GM12878 (cell line): ENCODE measurements around the gene MTRF1. TPM values are rescaled to one million over a fixed set of nuclear protein-coding genes. Genes with fewer than 3 reads are reported as not detected.

Source experiments
- ATAC-seq: fragments of 200-7000 bp; cut with Tn5 transposase; 3 replicates; pipeline ENCODE4 v1.9.1; 2020; ENCODE audit warnings: mild to moderate bottlenecking, moderate library complexity
- BruUV-seq: library from RNA; stranded (reverse); fragments of 400-500 nt; replicated peaks from 2 replicates; lab custom pipeline; 2021; lab: Mats Ljungman, UMichigan
- CTCF ChIA-PET: fragments of 300-600 bp; sonication (Branson Sonifier 250); formaldehyde crosslinking; extraction: SDS; loops from one replicate; lab custom pipeline; 2021; ENCODE audit warnings: inconsistent platforms; lab: Yijun Ruan, JAX
- POLR2A ChIA-PET: fragments of 350-600 bp; formaldehyde crosslinking; extraction: SDS; loops from one replicate; lab custom pipeline; 2021; ENCODE audit warnings: inconsistent platforms; lab: Charles Lee
- RAD21 ChIA-PET: fragments of 300-600 bp; sonication (Branson Sonifier 250); formaldehyde crosslinking; loops from one replicate; lab custom pipeline; 2023; ENCODE audit warnings: antibody characterized with exemption; ENCODE audit not compliant: unreplicated experiment; lab: Charles Lee
- SMC1A ChIA-PET: fragments of 300-600 bp; sonication (Branson Sonifier 250); formaldehyde crosslinking; loops from one replicate; lab custom pipeline; 2023; ENCODE audit not compliant: unreplicated experiment, uncharacterized antibody; lab: Charles Lee
- DNase-seq: peaks from one replicate; pipeline ENCODE4 v3.0.0-alpha.2; 2011; ENCODE audit warnings: low read depth, low spot score
- FAIRE-seq: peaks from 3 replicates; lab custom pipeline; 2011; peaks lifted over from hg19 to GRCh38; lab: Jason Lieb, UNC
- H2AFZ ChIP-seq: 2 replicates; pipeline ENCODE4 v1.6.0; 2011; ENCODE audit warnings: low read depth, low read length, control low read depth; ENCODE audit not compliant: control insufficient read depth
- H3K27ac ChIP-seq: 2 replicates; pipeline ENCODE4 v1.5.1; 2011; ENCODE audit warnings: control low read depth; ENCODE audit not compliant: control insufficient read depth, insufficient read depth
- H3K27me3 ChIP-seq, 2 experiments: replicated peaks in 1 of 2; 2 replicates each; pipeline versions ENCODE4 v1.6.0 to v1.6.1; 2011; ENCODE audit warnings: low read length in 1 of 2; ENCODE audit not compliant: control insufficient read depth in 2 of 2, insufficient read depth in 2 of 2
- H3K36me3 ChIP-seq, 2 experiments: 2 replicates each; pipeline ENCODE4 v1.5.1; 2011; ENCODE audit warnings: low read length in 1 of 2; ENCODE audit not compliant: control insufficient read depth in 2 of 2, insufficient read depth in 2 of 2
- H3K4me1 ChIP-seq: 2 replicates; pipeline ENCODE4 v1.6.1; 2011; ENCODE audit warnings: mild to moderate bottlenecking, low read length, moderate library complexity, mixed read lengths; ENCODE audit not compliant: control insufficient read depth, insufficient read depth
- H3K4me2 ChIP-seq: 2 replicates; pipeline ENCODE4 v1.6.0; 2011; ENCODE audit warnings: control low read depth; ENCODE audit not compliant: control insufficient read depth, insufficient read depth
- H3K4me3 ChIP-seq: fragments of 200-600 bp; sonication (generic); 2 replicates; pipeline ENCODE4 v1.5.1; 2016
- H3K79me2 ChIP-seq: 2 replicates; pipeline ENCODE4 v1.6.0; 2011; ENCODE audit warnings: low read length; ENCODE audit not compliant: control insufficient read depth, insufficient read depth
- H3K9ac ChIP-seq: 2 replicates; pipeline ENCODE4 v1.8.0; 2011; ENCODE audit warnings: low read length, control low read depth, mixed read lengths; ENCODE audit not compliant: control insufficient read depth, insufficient read depth
- H3K9me3 ChIP-seq: replicated peaks from 3 replicates; pipeline ENCODE4 v1.5.1; 2011; ENCODE audit warnings: mild to moderate bottlenecking, low read length; ENCODE audit not compliant: control insufficient read depth, insufficient read depth
- H4K20me1 ChIP-seq: 2 replicates; pipeline ENCODE4 v1.6.0; 2011; ENCODE audit not compliant: control insufficient read depth, insufficient read depth
- IKZF1 ChIP-seq: fragments of 450-650 bp; conservative IDR thresholded peaks from 2 replicates; pipeline ENCODE4 v1.6.1; 2017; ENCODE audit warnings: antibody characterized with exemption, mild to moderate bottlenecking
- NFYB ChIP-seq: IDR thresholded peaks from 2 replicates; pipeline ENCODE4 v1.6.1; 2011; ENCODE audit warnings: low read depth, mild to moderate bottlenecking, low read length, improper control_type of control experiment, moderate library complexity; ENCODE audit not compliant: insufficient read depth
- NR2C1 ChIP-seq: fragments of 450-650 bp; IDR thresholded peaks from 2 replicates; pipeline ENCODE4 v1.6.1; 2017; ENCODE audit warnings: antibody characterized with exemption, mild to moderate bottlenecking, moderate library complexity
- POLR2AphosphoS2 ChIP-seq: IDR thresholded peaks from 2 replicates; pipeline ENCODE4 v1.6.1; 2011; ENCODE audit warnings: low read depth, mild to moderate bottlenecking, low read length, improper control_type of control experiment, moderate library complexity
- REST ChIP-seq: IDR thresholded peaks from 2 replicates; pipeline ENCODE4 v1.6.1; 2012; ENCODE audit warnings: mild to moderate bottlenecking, low read depth, low read length
- SIX5 ChIP-seq: IDR thresholded peaks from 2 replicates; pipeline ENCODE4 v1.6.1; 2011; ENCODE audit warnings: mild to moderate bottlenecking, low read depth, low read length, moderate library complexity; ENCODE audit not compliant: severe bottlenecking
- SMARCA5 ChIP-seq: fragments of 450-650 bp; IDR thresholded peaks from 2 replicates; pipeline ENCODE4 v1.6.1; 2017; ENCODE audit warnings: mild to moderate bottlenecking
- SUPT20H ChIP-seq: IDR thresholded peaks from 2 replicates; pipeline ENCODE4 v1.6.1; 2011; ENCODE audit warnings: low read depth, mild to moderate bottlenecking, low read length, moderate library complexity, borderline replicate concordance; ENCODE audit not compliant: control insufficient read depth
- ZBTB4 ChIP-seq: fragments of 450-650 bp; formaldehyde crosslinking; IDR thresholded peaks from 2 replicates; pipeline ENCODE4 v1.4.0; 2022; ENCODE audit warnings: mild to moderate bottlenecking, moderate library complexity
- ZNF217 ChIP-seq: fragments of 450-650 bp; IDR thresholded peaks from 2 replicates; pipeline ENCODE4 v1.6.1; 2017; ENCODE audit warnings: antibody characterized with exemption, mild to moderate bottlenecking
- WGBS: methylation state at CpG from one replicate; pipeline ENCODE4 v1.1.6; 2016; ENCODE audit warnings: low lambda C conversion rate; ENCODE audit not compliant: insufficient replicate concordance, insufficient coverage; ENCODE audit errors: missing lambda C conversion rate; 5-methylcytosine and 5-hydroxymethylcytosine counted together
- in situ Hi-C: fragments of 300-500 bp; cut with MboI; formaldehyde crosslinking; loops from 9 replicates; pipeline ENCODE4 v1.14.3; 2018; ENCODE audit warnings: mixed read lengths
- intact Hi-C: fragments of 100-400 bp; cut with micrococcal nuclease; formaldehyde crosslinking; loops from one replicate; pipeline ENCODE4 v1.14.2; 2022; ENCODE audit not compliant: unreplicated experiment
- polyA plus RNA-seq, 11 experiments: library from polyadenylated mRNA; depleted of rRNA in 4 of 11; unstranded in 6 of 11; stranded (reverse) in 5 of 11; fragments of >200 nt; fragmentation: Nextera tagmentation in 4 of 11; fragmentation: Illumina TruSeq in 1 of 11; extraction: Ambion mirVana in 4 of 11; extraction: Trizol in 1 of 11; gene quantifications; 1 replicate in 1 of 11; 2 replicates in 10 of 11; pipeline versions ENCODE4 v1.2.1 to v1.2.3, GENCODE V29; 2011 to 2016; ENCODE audit warnings: inconsistent platforms in 2 of 11, missing spikeins in 2 of 11, low read depth in 1 of 11
- total RNA-seq, 4 experiments: library from RNA; depleted of rRNA in 3 of 4; stranded (reverse); fragments of >200 nt in 3 of 4; fragmentation: Illumina TruSeq in 1 of 4; extraction: Trizol in 1 of 4; gene quantifications; 2 replicates each; pipeline versions ENCODE4 v1.2.1 to v1.2.3, GENCODE V29; 2013 to 2021

Gene MTRF1
- total and polyA plus RNA-seq, 10 of the 15 experiments (the other 5 are each of a cell fraction or from before 2014, with no cell fraction given): 12.1 to 33.7 (median 20.6) TPM

GRCh38 chr13:41274881-41275280 is 11.5 kb upstream of the MTRF1 start:
- ChIA-PET RAD21 (interaction anchor here (0.7 kb wide), 1 partner anchor 1588 kb away, joined by 6 read pairs; no protein-coding TSS in a partner anchor), SMC1A (no interaction called here), POLR2A (no interaction called here), CTCF (no interaction called here)
- intact Hi-C loops: no loop called here
- Histone ChIP-seq H3K27ac (no peak overlapping the region), H3K9me3 (no peaks in the 10 kb centered on the region; the same call in 1 of the 3 replicates), H3K4me3 (no peak overlapping the region), H3K79me2 (no peaks in the 10 kb centered on the region), H3K4me2 (no peak overlapping the region), H3K27me3 (no peaks in the 10 kb centered on the region), H3K4me1 (peaks cover 11% of the 10 kb centered on the region), H3K36me3 (no peaks in the 10 kb centered on the region), H4K20me1 (no peaks in the 10 kb centered on the region), H2AFZ (no peak overlapping the region), H3K9ac (no peak overlapping the region)
- DNase-seq (no peak), FAIRE-seq (no peak), ATAC-seq (no peak)
- in situ Hi-C loops: no loop called here
- 89% methylated on average over 11 of the region's 11 CpGs for WGBS
- TF ChIP-seq NFYB (no peak), POLR2AphosphoS2 (no peak), SUPT20H (no peak), NR2C1 (no peak), SMARCA5 (no peak), IKZF1 (no peak)
- BruUV-seq: no TSS peak

GRCh38 chr13:41273831-41274441 is 10.6 kb upstream of the MTRF1 start:
- FAIRE-seq: no peak
- TF ChIP-seq SIX5 (no peak), ZNF217 (no peak), ZBTB4 (no peak), REST (no peak), SUPT20H (no peak)

More at GRCh38 chr13:41273831-41274441, 10.6 kb upstream of the MTRF1 start:
- H3K9me3 ChIP-seq: no peaks in the 10 kb centered on the region; the same call in 1 of the 3 replicates
- H3K9ac ChIP-seq: no peak overlapping the region
- no peak overlapping the region for H2AFZ ChIP-seq
- ATAC-seq (no peak), DNase-seq (no peak)
- H3K36me3 ChIP-seq: no peaks in the 10 kb centered on the region
- no peaks in the 10 kb centered on the region for H3K79me2 ChIP-seq
- no peaks in the 10 kb centered on the region for H4K20me1 ChIP-seq
- ChIA-PET SMC1A (interaction anchor here (1.0 kb wide), 1 partner anchor 12 kb away, joined by 5 read pairs; no protein-coding TSS in a partner anchor), POLR2A (no interaction called here), CTCF (no interaction called here), RAD21 (no interaction called here)
- no peak overlapping the region for H3K27ac ChIP-seq
- BruUV-seq: no TSS peak
- H3K27me3 ChIP-seq: no peaks in the 10 kb centered on the region
- no peak overlapping the region for H3K4me2 ChIP-seq
- intact Hi-C loops: no loop called here
- WGBS: 32% methylated on average over 3 of the region's 3 CpGs
- no peak overlapping the region for H3K4me3 ChIP-seq
- H3K4me1 ChIP-seq: peaks cover 11% of the 10 kb centered on the region
- in situ Hi-C loops: no loop called here
